HEK293 (cell line): ENCODE data around the gene TMEM259.

Experiments
- KLF16 ChIP-seq: fragments of 450-650 bp; formaldehyde crosslinking; IDR thresholded peaks from 2 replicates; pipeline ENCODE4 v1.5.1; 2017; ENCODE audit warnings: missing biosample characterization, missing genetic modification characterization
- KLF7 ChIP-seq: fragments of 450-650 bp; formaldehyde crosslinking; IDR thresholded peaks from 2 replicates; pipeline ENCODE4 v1.5.1; 2016; ENCODE audit warnings: missing biosample characterization, missing genetic modification characterization, borderline replicate concordance
- KLF9 ChIP-seq: fragments of 450-650 bp; formaldehyde crosslinking; IDR thresholded peaks from 2 replicates; pipeline ENCODE4 v1.5.1; 2016; ENCODE audit warnings: missing biosample characterization, missing genetic modification characterization, low read depth
- MYNN ChIP-seq: fragments of 450-650 bp; formaldehyde crosslinking; IDR thresholded peaks from 2 replicates; pipeline ENCODE4 v1.5.1; 2016; ENCODE audit warnings: missing biosample characterization, missing genetic modification characterization, borderline replicate concordance
- MZF1 ChIP-seq: fragments of 450-650 bp; formaldehyde crosslinking; IDR thresholded peaks from 2 replicates; pipeline ENCODE4 v1.5.1; 2017; ENCODE audit warnings: missing biosample characterization, missing genetic modification characterization, borderline replicate concordance
- PRDM2 ChIP-seq: fragments of 450-650 bp; formaldehyde crosslinking; IDR thresholded peaks from 2 replicates; pipeline ENCODE4 v1.5.1; 2016; ENCODE audit warnings: missing biosample characterization, missing genetic modification characterization, borderline replicate concordance
- SP2 ChIP-seq: fragments of 450-650 bp; formaldehyde crosslinking; IDR thresholded peaks from 2 replicates; pipeline ENCODE4 v1.5.1; 2016; ENCODE audit warnings: missing biosample characterization, missing genetic modification characterization
- TCF7L2 ChIP-seq: IDR thresholded peaks from 2 replicates; pipeline ENCODE4 v1.6.1; 2011; ENCODE audit warnings: low read depth, mild to moderate bottlenecking, inconsistent platforms, low read length, moderate library complexity, borderline replicate concordance
- ZBTB8A ChIP-seq: fragments of 450-650 bp; formaldehyde crosslinking; IDR thresholded peaks from 2 replicates; pipeline ENCODE4 v1.5.1; 2016; ENCODE audit warnings: missing biosample characterization, missing genetic modification characterization
- ZFP37 ChIP-seq: fragments of 450-650 bp; formaldehyde crosslinking; IDR thresholded peaks from 2 replicates; pipeline ENCODE4 v1.5.1; 2016; ENCODE audit warnings: missing biosample characterization, missing genetic modification characterization
- ZFP41 ChIP-seq: fragments of 450-650 bp; formaldehyde crosslinking; IDR thresholded peaks from 2 replicates; pipeline ENCODE4 v1.5.1; 2016; ENCODE audit warnings: missing biosample characterization, missing genetic modification characterization, borderline replicate concordance
- ZFP69B ChIP-seq: fragments of 450-650 bp; formaldehyde crosslinking; IDR thresholded peaks from 2 replicates; pipeline ENCODE4 v1.5.1; 2016; ENCODE audit warnings: missing biosample characterization, missing genetic modification characterization
- ZNF184 ChIP-seq: fragments of 450-650 bp; IDR thresholded peaks from 2 replicates; pipeline ENCODE4 v1.5.1; 2018; ENCODE audit warnings: missing biosample characterization, mild to moderate bottlenecking, missing genetic modification characterization
- ZNF2 ChIP-seq: fragments of 450-650 bp; formaldehyde crosslinking; IDR thresholded peaks from 2 replicates; pipeline ENCODE4 v1.5.1; 2016; ENCODE audit warnings: missing biosample characterization, missing genetic modification characterization
- ZNF266 ChIP-seq: fragments of 450-650 bp; formaldehyde crosslinking; IDR thresholded peaks from 2 replicates; pipeline ENCODE4 v1.5.1; 2016; ENCODE audit warnings: missing biosample characterization, missing genetic modification characterization, low read depth
- ZNF335 ChIP-seq: fragments of 450-650 bp; formaldehyde crosslinking; conservative IDR thresholded peaks from 2 replicates; pipeline ENCODE4 v1.5.1; 2016; ENCODE audit warnings: missing biosample characterization, missing genetic modification characterization
- ZNF394 ChIP-seq: fragments of 450-650 bp; formaldehyde crosslinking; IDR thresholded peaks from 2 replicates; pipeline ENCODE4 v1.5.1; 2016; ENCODE audit warnings: missing biosample characterization, missing genetic modification characterization, mild to moderate bottlenecking, moderate library complexity, borderline replicate concordance
- ZNF488 ChIP-seq: fragments of 450-650 bp; formaldehyde crosslinking; IDR thresholded peaks from 2 replicates; pipeline ENCODE4 v1.5.1; 2016; ENCODE audit warnings: missing biosample characterization, missing genetic modification characterization
- ZNF513 ChIP-seq: fragments of 450-650 bp; IDR thresholded peaks from 2 replicates; pipeline ENCODE4 v1.5.1; 2018; ENCODE audit warnings: missing biosample characterization, missing genetic modification characterization
- ZNF544 ChIP-seq: fragments of 450-650 bp; formaldehyde crosslinking; IDR thresholded peaks from 2 replicates; pipeline ENCODE4 v1.5.0; 2017; ENCODE audit warnings: missing biosample characterization, missing genetic modification characterization
- ZNF555 ChIP-seq: fragments of 450-650 bp; formaldehyde crosslinking; conservative IDR thresholded peaks from 2 replicates; pipeline ENCODE4 v1.5.1; 2017; ENCODE audit warnings: missing biosample characterization, mild to moderate bottlenecking, missing genetic modification characterization, inconsistent platforms
- ZNF571 ChIP-seq: fragments of 450-650 bp; formaldehyde crosslinking; IDR thresholded peaks from 2 replicates; pipeline ENCODE4 v1.5.0; 2017; ENCODE audit warnings: missing biosample characterization, missing genetic modification characterization
- ZNF600 ChIP-seq: fragments of 450-650 bp; formaldehyde crosslinking; IDR thresholded peaks from 2 replicates; pipeline ENCODE4 v1.5.1; 2016; ENCODE audit warnings: missing biosample characterization, missing genetic modification characterization
- ZNF658 ChIP-seq: fragments of 450-650 bp; formaldehyde crosslinking; IDR thresholded peaks from 2 replicates; pipeline ENCODE4; 2016; ENCODE audit warnings: missing biosample characterization, missing genetic modification characterization
- ZNF664 ChIP-seq: fragments of 450-650 bp; formaldehyde crosslinking; IDR thresholded peaks from 2 replicates; pipeline ENCODE4 v1.5.1; 2016; ENCODE audit warnings: missing biosample characterization, missing genetic modification characterization
- ZNF830 ChIP-seq: fragments of 450-650 bp; IDR thresholded peaks from 2 replicates; pipeline ENCODE4 v1.5.0; 2018; ENCODE audit warnings: missing biosample characterization, missing genetic modification characterization, low read depth, mild to moderate bottlenecking, moderate library complexity
- TF ChIP-seq, protein P1 (sequence below): fragments of 450-650 bp; formaldehyde crosslinking; IDR thresholded peaks from 2 replicates; pipeline ENCODE4 v1.5.0; 2017; ENCODE audit warnings: missing biosample characterization, missing genetic modification characterization, borderline replicate concordance
- TF ChIP-seq, protein P2 (sequence below): fragments of 450-650 bp; formaldehyde crosslinking; IDR thresholded peaks from 2 replicates; pipeline ENCODE4 v1.5.1; 2017; ENCODE audit warnings: missing biosample characterization, mild to moderate bottlenecking, missing genetic modification characterization, moderate library complexity

Gene TMEM259

GRCh38 chr19:982567-983170 is 38.3 kb downstream of the TMEM259 start (continued):
- TF ChIP-seq, protein P1, sequence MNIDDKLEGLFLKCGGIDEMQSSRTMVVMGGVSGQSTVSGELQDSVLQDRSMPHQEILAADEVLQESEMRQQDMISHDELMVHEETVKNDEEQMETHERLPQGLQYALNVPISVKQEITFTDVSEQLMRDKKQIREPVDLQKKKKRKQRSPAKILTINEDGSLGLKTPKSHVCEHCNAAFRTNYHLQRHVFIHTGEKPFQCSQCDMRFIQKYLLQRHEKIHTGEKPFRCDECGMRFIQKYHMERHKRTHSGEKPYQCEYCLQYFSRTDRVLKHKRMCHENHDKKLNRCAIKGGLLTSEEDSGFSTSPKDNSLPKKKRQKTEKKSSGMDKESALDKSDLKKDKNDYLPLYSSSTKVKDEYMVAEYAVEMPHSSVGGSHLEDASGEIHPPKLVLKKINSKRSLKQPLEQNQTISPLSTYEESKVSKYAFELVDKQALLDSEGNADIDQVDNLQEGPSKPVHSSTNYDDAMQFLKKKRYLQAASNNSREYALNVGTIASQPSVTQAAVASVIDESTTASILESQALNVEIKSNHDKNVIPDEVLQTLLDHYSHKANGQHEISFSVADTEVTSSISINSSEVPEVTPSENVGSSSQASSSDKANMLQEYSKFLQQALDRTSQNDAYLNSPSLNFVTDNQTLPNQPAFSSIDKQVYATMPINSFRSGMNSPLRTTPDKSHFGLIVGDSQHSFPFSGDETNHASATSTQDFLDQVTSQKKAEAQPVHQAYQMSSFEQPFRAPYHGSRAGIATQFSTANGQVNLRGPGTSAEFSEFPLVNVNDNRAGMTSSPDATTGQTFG (tag by site-specific recombination), result no peak
- TF ChIP-seq MZF1, result 0 out of 2 replicates have a peak, but pooled peaks have one; percentile 39
- TF ChIP-seq ZNF571 (tag by site-specific recombination), result no peak
- TF ChIP-seq MYNN (tag by site-specific recombination), result no peak
- no peak for TF ChIP-seq ZNF830 (tag by site-specific recombination)
- no peak for TF ChIP-seq ZNF488
- no peak for TF ChIP-seq TCF7L2
- TF ChIP-seq ZFP37 (tag by site-specific recombination), result no peak
- TF ChIP-seq ZNF184 (tag by site-specific recombination), result peak; percentile 72; the same call in 1 of the 2 replicates
- TF ChIP-seq, protein P2, sequence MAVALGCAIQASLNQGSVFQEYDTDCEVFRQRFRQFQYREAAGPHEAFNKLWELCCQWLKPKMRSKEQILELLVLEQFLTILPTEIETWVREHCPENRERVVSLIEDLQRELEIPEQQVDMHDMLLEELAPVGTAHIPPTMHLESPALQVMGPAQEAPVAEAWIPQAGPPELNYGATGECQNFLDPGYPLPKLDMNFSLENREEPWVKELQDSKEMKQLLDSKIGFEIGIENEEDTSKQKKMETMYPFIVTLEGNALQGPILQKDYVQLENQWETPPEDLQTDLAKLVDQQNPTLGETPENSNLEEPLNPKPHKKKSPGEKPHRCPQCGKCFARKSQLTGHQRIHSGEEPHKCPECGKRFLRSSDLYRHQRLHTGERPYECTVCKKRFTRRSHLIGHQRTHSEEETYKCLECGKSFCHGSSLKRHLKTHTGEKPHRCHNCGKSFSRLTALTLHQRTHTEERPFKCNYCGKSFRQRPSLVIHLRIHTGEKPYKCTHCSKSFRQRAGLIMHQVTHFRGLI, result no peak
- no peak for TF ChIP-seq ZFP69B
- TF ChIP-seq ZNF335 (tag by site-specific recombination), result peak; percentile 76
- TF ChIP-seq KLF16, result no peak
- TF ChIP-seq ZNF664 (tag by site-specific recombination), result no peak
- no peak; the same call in none of the 2 replicates for TF ChIP-seq KLF9 (tag by site-specific recombination)
- TF ChIP-seq ZNF266, result no peak
- TF ChIP-seq ZBTB8A (tag by site-specific recombination), result peak; percentile 54
- TF ChIP-seq SP2, result peak; percentile 73
- TF ChIP-seq ZNF2 (tag by site-specific recombination), result no peak
- TF ChIP-seq ZNF513, result no peak
- no peak for TF ChIP-seq ZNF555 (tag by site-specific recombination)
- no peak for TF ChIP-seq ZNF394 (tag by site-specific recombination)
- TF ChIP-seq ZNF544 (tag by site-specific recombination), result no peak
- TF ChIP-seq ZNF600 (tag by site-specific recombination), result peak; percentile 33; the same call in 1 of the 2 replicates
- no peak for TF ChIP-seq KLF7 (tag by site-specific recombination)
- no peak for TF ChIP-seq ZFP41 (tag by site-specific recombination)
- TF ChIP-seq PRDM2 (tag by site-specific recombination), result no peak
- no peak for TF ChIP-seq ZNF658 (tag by site-specific recombination)
